Mesenteric fat pad (tissue), 1 donor: ENCODE data around the gene POLR3H. TPM values are rescaled to one million over a fixed set of nuclear protein-coding genes. Genes with fewer than 3 reads are reported as not detected.

Experiments
- DNase-seq: peaks from one replicate; pipeline ENCODE4 v3.0.0-alpha.2; 2020; ENCODE audit warnings: low spot score
- total RNA-seq: library from RNA; stranded (reverse); fragmentation: NEBNext Ultra II Directional; extraction: Animal tissue kit (Norgen Biotek cat#: 25700); gene quantifications from one replicate; pipeline ENCODE4 v1.2.1, GENCODE V29; 2021
- donor health status: DM: yes; HTN: yes; CAD: no.

POLR3H gene
- total RNA-seq, 1 donor from 2014 or later = 57.5 TPM

DNA sequence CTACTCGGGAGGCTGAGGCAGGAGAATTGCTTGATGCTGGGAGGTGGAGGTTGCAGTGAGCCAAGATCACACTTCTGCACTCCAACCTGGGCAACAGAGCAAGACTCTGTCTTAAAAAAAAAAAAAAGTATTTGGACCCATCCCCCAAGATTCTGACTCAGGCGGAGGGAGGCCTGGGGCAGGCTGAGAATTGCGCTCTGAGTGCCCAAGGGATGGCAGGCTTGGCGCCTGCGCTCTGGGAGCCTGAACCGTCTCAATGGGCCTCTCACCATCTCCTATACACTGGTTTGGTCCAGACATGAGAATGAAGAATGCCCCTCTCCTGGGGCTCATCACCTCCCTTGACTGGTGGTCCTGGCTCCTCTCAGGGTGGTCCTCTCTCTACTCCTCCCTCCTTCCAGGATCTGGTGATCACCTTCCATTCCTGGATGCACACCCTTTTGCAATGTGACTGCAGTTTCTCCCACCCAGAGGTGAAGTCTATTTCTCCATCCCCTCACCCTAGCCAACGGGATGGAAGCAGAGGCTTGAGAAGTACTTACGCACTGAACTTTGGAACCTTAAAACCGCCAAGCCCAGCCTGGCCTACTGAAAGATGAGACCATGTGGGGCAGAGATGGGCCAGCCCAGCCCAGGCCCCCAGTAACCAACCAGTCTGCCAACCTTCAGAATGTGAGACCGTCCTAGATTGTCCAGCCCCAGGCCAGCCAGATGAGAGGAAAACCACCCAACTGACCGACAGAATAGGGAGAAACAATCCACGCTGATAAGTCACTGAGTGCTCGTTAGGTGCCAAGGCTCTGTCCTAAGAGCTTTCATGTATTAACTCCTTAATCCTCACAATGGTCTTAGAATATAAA is 4.9 kb downstream of the POLR3H start:
- DNase-seq = no peak

DNA sequence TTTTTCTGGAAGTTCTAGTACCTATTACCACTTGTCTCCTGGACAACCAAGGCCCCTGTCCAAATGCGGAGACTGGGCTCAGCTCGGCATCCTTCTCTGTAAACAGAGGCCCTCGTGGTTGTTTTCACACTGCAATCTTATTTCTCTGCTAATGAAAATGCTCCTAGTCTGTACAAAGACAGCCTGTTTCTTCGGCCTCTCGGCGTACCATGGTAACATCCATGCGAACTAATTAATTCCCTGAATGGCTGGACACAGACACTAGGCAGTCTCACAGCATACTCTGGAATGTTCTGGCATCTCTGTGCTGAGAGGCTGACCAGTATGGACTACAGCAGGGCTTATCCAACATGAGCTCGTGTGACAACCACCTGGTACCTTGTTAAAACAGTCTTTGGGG is 5.7 kb downstream of the POLR3H start:
- no peak for DNase-seq

DNA sequence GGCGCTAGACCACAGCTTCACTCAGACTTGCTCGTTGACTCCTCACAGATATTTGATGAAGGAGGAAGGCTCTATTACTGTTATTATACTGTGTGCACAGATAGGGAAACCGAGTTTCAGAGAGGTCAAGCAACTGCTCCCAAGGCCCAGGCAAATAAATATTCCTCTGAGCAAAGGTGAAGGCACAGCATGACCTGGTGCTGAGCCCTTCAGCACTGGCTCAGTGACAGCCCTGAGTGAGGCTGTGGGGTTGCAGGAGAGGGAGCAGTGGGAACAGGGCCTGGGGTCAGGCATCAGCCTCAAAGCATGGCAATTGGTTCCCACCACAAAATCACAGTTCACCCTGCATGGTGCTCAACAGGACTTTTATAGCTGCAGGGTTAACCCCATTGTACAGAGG is 7.1 kb downstream of the POLR3H start:
- DNase-seq = no peak

DNA sequence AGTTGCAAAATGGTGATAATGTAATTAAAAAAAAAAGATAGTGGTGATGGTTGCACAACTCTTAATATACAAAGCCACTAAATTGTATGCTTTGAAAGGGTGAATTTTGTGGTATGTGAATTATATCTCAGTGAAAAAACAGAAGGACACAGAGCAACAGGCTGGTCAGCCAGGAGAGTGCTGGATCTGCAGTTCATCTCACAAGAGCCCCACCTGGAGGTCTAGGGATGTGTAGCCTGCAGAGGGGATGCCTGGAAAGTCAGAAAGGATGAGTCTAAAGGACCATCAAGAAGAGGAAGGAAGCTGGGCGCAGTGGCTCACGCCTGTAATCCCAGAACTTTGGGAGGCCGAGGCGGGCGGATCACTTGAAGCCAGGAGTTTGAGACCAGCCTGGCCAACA is 9.0 kb downstream of the POLR3H start:
- no peak for DNase-seq

DNA sequence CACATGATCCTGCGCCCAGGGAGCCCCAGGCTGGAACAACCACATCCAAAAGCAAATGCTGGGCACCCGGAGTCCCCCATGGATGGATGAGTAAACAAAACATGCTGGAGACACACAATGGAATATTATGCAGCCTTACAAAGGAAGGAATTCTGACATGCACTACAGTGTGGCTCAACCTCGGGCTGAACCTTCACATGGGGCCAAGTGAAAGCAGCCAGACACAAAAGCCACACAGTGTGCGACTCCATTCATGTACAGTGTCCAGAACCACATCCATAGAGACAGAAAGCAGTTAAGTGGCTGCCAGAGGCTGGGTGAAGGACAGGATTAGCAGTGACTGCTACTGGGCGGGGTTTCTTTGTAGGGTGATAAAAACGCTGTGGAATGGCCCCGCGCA is 10.1 kb downstream of the POLR3H start:
- no peak for DNase-seq

GRCh38 chr22:41532908-41533825 is 11.1 kb downstream of the POLR3H start:
- no peak for DNase-seq

DNA sequence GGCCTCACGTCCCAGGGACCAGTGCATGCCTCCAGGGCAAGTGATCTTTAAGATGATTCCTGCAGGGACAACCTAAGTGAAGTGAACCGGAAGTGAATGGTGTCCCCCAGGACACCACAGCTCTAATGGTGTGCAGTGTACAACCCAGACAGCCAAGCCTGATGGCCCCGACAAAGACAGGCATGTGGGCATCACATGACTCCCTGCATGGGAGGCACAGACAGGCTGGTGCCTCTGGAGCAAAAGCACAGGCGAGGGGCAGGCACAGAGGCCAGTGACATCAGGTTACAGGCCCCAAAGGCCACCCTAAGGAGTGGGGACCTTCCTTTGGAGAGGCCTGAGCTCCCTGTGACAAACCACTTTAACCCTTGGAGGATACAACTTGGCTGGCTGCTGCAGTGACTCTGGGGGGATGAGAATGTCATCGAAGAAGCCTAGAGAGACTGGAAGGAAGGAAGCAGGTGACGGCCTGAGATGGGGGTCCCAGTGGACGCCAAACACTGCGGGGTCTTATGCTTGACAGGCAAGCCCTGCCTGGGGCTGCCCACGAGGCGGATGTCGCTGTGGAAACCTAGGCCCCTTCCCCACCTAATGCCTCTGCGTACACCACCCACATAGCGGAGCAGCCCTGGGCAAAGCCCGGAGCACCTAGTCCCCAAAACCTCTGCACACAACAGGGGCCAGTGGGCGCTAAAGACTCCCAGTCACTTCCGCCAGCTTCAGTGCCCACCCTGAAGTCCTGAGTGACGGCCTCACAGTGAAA is 12.4 kb downstream of the POLR3H start:
- DNase-seq = no peak

DNA sequence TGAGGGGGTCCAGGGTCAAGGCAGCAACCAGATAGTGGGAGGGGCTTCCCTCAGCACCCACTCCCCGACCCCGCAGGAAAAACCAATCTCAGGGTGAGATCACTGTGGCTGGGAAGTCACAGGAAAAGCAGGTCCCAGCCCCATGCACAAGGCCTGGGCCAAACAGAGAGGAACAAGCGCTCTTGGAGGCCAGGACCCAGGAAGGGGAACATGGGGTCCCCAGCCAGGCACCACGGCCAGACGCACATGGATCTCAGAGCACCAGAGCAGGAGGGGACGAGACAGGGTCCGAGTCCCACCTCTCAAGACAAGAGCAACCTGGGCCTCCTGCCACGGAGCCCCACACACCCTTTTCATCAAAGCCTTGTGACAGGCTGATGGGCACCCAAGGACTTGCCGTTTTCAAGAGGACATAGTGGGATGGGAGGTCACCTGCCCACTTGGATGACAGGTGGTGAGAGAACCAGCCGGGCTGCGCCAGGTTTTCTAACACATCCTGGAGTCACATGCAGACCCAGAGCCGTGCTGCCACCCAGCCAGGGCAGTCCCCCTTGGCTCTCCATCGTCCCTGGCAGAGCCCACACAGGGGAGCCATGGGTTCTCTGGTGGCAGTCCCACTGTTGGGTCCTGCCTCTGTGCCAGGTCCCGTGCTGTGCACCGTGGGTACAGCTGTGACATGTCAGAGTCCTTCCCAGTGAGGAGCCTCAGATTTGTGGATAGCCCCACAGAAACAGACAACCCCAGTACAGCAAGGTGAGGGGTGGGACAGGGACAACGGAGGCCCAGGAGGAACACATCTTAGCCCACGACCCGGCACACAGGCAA is 13.2 kb downstream of the POLR3H start:
- no peak for DNase-seq

DNA sequence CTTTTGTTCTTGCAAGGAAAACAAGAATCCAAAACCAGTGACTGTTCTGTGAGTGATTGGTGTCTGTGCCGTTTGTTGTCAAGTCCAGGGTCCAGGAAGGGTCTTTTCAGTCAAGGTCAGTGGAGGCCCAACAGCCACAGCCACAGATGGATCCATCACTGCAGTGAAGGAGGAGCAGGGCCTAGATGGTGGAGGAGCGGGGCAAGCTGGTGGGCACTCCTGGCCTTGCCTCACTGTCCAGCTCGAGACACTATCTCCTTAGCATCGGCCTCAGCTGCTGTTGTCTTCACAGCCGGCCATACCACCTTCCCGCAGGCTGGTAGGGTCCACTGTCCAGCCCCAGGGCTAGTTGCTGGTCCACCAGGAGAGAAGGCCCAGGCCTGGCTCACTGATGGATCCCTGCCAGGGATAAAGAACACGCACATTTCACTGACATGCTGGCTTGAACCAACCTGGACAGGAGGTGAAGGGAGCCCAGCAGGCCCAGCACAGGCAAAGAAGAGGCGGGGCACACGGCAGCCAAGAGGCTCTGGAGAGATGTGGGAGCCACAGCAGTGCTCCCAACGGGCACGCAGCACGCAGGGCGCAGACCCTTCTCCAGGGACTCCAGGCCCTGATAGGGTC is 15.2 kb downstream of the POLR3H start:
- DNase-seq = no peak

DNA sequence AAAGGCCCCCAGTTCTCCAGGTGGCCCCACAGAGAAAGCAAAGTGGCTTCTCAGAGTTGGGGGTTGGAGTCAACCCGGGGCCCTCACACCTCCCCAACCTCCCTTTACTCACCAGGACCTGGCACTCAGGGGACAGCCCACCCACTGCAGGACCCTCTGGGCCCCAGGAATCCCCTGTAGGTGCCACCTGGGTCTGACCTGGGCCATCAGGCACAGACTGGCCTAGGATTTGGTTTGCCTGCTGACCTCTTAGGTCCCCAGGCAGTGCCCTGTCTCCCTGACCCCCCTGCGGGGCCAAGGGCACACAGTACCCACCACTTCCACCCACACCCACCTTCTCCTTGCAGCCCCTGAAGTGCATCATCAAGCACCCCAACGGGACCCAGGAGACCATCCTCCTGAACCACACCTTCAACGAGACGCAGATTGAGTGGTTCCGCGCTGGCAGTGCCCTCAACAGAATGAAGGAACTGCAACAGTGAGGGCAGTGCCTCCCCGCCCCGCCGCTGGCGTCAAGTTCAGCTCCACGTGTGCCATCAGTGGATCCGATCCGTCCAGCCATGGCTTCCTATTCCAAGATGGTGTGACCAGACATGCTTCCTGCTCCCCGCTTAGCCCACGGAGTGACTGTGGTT is 16.0 kb downstream of the POLR3H start:
- DNase-seq = no peak

GRCh38 chr22:41526830-41527799 is 17.2 kb downstream of the POLR3H start:
- DNase-seq = no peak

- no peak for DNase-seq
Observed at GRCh38 chr22:41526226-41526829, 17.9 kb downstream of the POLR3H start.

DNA sequence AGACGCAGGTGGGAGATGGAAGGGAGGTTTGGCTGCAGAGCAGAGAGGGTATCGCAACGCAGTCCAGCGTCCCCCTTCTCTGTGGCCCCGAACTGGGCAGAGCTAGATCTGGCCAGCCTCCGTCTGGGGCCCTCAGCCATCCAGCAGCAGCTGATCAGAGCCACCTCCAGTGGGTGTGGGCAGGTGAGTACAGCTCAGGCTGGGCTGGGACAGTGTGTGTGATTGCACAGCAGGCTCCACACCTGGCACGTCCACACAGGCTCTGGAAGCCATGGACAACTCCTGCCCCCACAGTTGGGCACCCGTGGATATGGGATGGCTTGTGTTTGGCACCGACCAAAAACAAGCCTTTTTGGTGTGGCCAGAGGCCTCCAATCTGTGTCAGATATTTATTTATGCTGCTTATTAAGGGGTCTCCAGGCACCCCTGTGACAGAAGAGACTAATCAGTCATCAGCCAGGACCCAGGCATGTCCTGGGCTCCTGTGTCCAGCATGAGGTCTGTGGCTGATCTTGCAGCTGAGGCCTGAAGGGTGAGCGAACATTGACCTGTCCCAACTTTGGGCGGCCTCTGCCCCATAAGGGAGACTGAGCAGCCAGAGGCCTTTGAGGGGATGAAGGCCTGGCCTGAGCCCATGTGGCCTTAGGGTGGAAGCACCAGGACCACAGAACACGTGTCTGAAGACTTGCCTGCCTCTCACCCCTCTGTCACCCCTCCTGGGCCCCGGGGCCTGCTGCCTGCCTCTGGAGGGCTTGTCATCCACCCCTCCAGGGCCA is 18.6 kb downstream of the POLR3H start:
- no peak for DNase-seq

DNA sequence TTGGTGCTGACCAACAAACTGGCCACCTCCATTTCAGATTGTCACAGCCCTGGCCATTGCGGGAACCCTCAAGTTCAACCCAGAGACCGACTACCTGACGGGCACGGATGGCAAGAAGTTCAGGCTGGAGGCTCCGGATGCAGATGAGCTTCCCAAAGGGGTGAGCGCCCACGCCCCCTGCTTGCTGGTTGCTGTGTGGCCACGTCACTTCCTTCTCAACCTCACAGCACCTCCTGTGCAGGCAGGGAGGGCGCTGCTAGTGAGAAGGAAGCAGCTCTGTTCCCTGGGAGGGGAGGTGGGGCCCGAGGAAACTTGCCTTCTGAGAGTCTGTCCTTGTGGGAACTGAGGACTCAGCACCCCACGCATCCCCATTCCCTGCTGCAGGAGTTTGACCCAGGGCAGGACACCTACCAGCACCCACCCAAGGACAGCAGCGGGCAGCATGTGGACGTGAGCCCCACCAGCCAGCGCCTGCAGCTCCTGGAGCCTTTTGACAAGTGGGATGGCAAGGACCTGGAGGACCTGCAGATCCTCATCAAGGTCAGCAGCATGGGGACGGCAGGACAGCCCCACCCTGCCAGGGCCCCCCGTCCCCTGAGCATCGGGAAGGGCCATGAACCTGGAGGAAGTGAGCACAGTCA is 19.3 kb downstream of the POLR3H start:
- no peak for DNase-seq

- no peak for DNase-seq
Observed at GRCh38 chr22:41524251-41524661, 20.0 kb downstream of the POLR3H start.

- DNase-seq = no peak
Observed at GRCh38 chr22:41523464-41524221, 20.6 kb downstream of the POLR3H start.
